GM18858 (cell line): ENCODE results near the gene FHIT.

Experiments used
- ATAC-seq: cut with Tn5 transposase; IDR thresholded peaks from one replicate; pipeline ENCODE4 v1.9.1; 2021; ENCODE audit not compliant: unreplicated experiment

The FHIT gene

GRCh38 chr3:60652829-60653228 lies 598.4 kb downstream of the FHIT start:
- ATAC-seq = no peak

- ATAC-seq = no peak
Measured at GRCh38 chr3:60651799-60652198, 599.5 kb downstream of the FHIT start.

- ATAC-seq = no peak
Measured at GRCh38 chr3:60650171-60650570, 601.1 kb downstream of the FHIT start.

GRCh38 chr3:60645801-60646200 lies 605.5 kb downstream of the FHIT start:
- no peak for ATAC-seq

- ATAC-seq = no peak
Measured at GRCh38 chr3:60643831-60644230, 607.4 kb downstream of the FHIT start.

- ATAC-seq = no peak
Measured at GRCh38 chr3:60641354-60641753, 609.9 kb downstream of the FHIT start.

GRCh38 chr3:60636846-60637245 lies 614.4 kb downstream of the FHIT start:
- no peak for ATAC-seq

- ATAC-seq = no peak
Measured at GRCh38 chr3:60633644-60634043, 617.6 kb downstream of the FHIT start.

- ATAC-seq = no peak
Measured at GRCh38 chr3:60631509-60631908, 619.7 kb downstream of the FHIT start.

- no peak for ATAC-seq
Measured at GRCh38 chr3:60630953-60631352, 620.3 kb downstream of the FHIT start.

GRCh38 chr3:60629816-60630215 lies 621.4 kb downstream of the FHIT start:
- ATAC-seq = no peak

GRCh38 chr3:60622349-60622748 lies 628.9 kb downstream of the FHIT start:
- ATAC-seq = no peak

- no peak for ATAC-seq
Measured at GRCh38 chr3:60617188-60617587, 634.1 kb downstream of the FHIT start.

GRCh38 chr3:60613769-60614303 lies 637.4 kb downstream of the FHIT start:
- no peak for ATAC-seq

- no peak for ATAC-seq
Measured at GRCh38 chr3:60610441-60611112, 640.7 kb downstream of the FHIT start.

GRCh38 chr3:60609446-60609845 lies 641.8 kb downstream of the FHIT start:
- ATAC-seq = no peak

GRCh38 chr3:60603860-60604259 lies 647.4 kb downstream of the FHIT start:
- ATAC-seq = no peak

GRCh38 chr3:60600848-60601247 lies 650.4 kb downstream of the FHIT start:
- no peak for ATAC-seq

GRCh38 chr3:60599586-60599985 lies 651.7 kb downstream of the FHIT start:
- no peak for ATAC-seq

GRCh38 chr3:60598671-60599070 lies 652.6 kb downstream of the FHIT start:
- ATAC-seq = no peak

- no peak for ATAC-seq
Measured at GRCh38 chr3:60594025-60594424, 657.2 kb downstream of the FHIT start.

GRCh38 chr3:60591267-60591666 lies 660.0 kb downstream of the FHIT start:
- no peak for ATAC-seq

- no peak for ATAC-seq
Measured at GRCh38 chr3:60588806-60589205, 662.4 kb downstream of the FHIT start.
